GM19023 (cell line): ENCODE results near the gene SLBP.

Experiments used
- ATAC-seq: cut with Tn5 transposase; IDR thresholded peaks from one replicate; pipeline ENCODE4 v1.9.1; 2021; ENCODE audit warnings: mild to moderate bottlenecking, moderate library complexity; ENCODE audit not compliant: unreplicated experiment

The SLBP gene

GRCh38 chr4:1727117-1728031 is 15.3 kb upstream of the SLBP start:
- ATAC-seq = no peak

GRCh38 chr4:1726146-1726934 is 14.2 kb upstream of the SLBP start:
- peak; percentile 30 for ATAC-seq

- ATAC-seq = no peak
Measured at GRCh38 chr4:1725521-1725920, 13.4 kb upstream of the SLBP start.

- no peak for ATAC-seq
Measured at GRCh38 chr4:1723131-1723801, 11.1 kb upstream of the SLBP start.

GRCh38 chr4:1722551-1723118 is 10.5 kb upstream of the SLBP start:
- ATAC-seq = no peak

- ATAC-seq = peak; percentile 3
Measured at GRCh38 chr4:1721666-1722550, 9.8 kb upstream of the SLBP start.

GRCh38 chr4:1721003-1721665 is 9.0 kb upstream of the SLBP start, which contains the start of the genes TACC3 and TMEM129:
TSS of gene TACC3 (plus strand) at chr4:1721521. CDS start at chr4:1723422, 1,901 bp downstream.
TSS of gene TMEM129 (minus strand) at chr4:1721323. CDS start at chr4:1720837, 486 bp downstream.
- ATAC-seq = peak; percentile 80

- peak; percentile 12 for ATAC-seq
Measured at GRCh38 chr4:1720163-1720983, 8.3 kb upstream of the SLBP start.

- ATAC-seq = no peak
Measured at GRCh38 chr4:1718095-1718850, 6.2 kb upstream of the SLBP start.

GRCh38 chr4:1717129-1718094 is 5.3 kb upstream of the SLBP start:
- no peak for ATAC-seq

- ATAC-seq = no peak
Measured at GRCh38 chr4:1716065-1716945, 4.2 kb upstream of the SLBP start.

- no peak for ATAC-seq
Measured at GRCh38 chr4:1715002-1715758, 3.1 kb upstream of the SLBP start.

GRCh38 chr4:1714303-1715001 is 2.3 kb upstream of the SLBP start:
- no peak for ATAC-seq
